Measurements from ENCODE around the gene GPR148.

Gene GPR148

DNA sequence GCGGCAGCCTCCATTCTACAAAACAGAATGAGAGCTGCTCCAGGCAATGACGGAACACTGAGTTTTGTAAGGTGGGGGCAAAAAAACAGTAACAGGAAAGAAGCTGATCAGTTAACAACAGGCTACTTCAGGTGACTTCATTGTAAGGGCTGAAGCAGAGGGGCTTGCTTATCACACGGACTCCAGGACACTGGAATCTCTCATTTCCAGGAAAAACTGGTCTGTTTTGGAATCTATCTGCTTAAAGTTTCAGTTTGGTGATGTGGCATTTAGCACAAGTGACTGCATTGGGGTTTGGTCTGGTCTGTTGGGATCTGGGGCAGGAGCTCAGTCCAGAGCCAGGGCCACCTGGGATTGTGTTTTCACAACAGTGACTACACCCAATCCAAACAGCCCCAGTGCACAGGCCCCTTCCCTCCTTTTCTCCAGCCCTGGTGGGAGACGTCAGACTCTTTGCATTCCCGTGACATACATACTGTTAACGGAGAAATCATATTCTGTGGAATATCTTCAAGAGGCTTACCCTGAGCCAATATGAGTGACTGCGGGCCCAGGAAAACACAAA is 40.6 kb downstream of the GPR148 start:
- no peak for DNase-seq (ENCODE audit: low spot score)

DNA sequence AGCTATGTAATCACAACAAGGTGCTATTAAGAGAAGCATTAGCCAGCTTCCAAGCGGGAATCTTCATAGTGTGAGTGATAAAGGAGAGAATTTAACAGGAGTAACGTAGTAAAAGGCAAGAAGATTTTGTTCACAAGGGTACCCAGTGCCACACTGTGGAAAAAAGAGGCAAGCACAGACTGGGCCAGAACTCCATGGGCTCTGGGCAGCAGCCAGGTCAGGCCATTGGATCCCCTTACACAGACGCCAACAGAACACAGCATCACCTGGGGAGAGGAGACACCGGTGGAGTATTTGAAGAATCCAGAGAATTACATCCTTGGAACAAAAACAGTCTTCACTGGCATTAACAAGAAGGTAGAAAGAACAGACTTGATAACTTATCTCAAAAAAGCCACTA is 47.7 kb downstream of the GPR148 start:
- no peak for DNase-seq (ENCODE audit: low spot score)

DNA sequence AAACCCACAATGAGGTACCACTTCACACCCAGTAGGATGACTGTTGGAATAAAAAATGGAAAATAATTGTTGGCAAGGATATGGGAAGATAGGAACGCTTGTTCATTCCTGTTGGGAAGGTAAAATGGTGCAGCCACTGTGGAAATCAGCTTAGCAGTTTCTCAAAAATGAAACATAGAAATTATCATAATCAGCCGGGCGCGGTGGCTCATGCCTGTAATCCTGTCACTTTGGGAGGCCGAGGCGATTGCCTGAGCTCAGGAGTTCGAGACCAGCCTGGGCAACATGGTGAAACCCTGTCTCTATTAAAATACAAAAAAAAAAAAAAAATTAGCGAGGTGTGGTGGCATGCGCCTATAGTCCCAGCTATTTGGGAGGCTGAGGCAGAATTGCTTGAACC is 49.9 kb downstream of the GPR148 start:
- DNase-seq (ENCODE audit: low spot score) = no peak
